ENCODE results near the gene MRPL14.
"Not testable (repeated sequence)": the region's sequence is repeated elsewhere in the genome, so short reads cannot be mapped to it uniquely, and the experiment has no call there.

Gene MRPL14

GRCh38 chr6:44097782-44098317 is 29.4 kb downstream of the MRPL14 start:
- no peak for DNase-seq (ENCODE audit: low read depth)

DNA sequence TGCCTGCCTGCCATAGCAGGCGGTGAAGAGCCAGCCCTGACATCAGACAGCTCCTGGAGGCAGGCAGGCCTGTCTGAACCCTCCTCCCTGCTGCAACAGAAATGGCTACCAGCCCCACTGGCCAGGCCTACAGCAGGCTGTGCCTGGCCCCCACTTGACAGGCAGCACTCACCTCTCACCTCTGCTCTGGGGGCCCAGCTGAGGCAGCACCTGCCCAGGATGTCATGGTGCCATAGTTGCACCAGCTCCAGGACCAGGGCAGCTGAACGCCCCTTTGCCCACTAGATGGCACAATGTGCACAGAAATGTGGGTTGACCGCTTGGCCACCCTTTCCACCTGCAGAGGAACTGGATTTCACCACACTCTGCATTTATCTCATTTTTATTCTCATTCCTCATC is 30.6 kb downstream of the MRPL14 start:
- DNase-seq (ENCODE audit: low read depth), result peak; percentile 67

DNA sequence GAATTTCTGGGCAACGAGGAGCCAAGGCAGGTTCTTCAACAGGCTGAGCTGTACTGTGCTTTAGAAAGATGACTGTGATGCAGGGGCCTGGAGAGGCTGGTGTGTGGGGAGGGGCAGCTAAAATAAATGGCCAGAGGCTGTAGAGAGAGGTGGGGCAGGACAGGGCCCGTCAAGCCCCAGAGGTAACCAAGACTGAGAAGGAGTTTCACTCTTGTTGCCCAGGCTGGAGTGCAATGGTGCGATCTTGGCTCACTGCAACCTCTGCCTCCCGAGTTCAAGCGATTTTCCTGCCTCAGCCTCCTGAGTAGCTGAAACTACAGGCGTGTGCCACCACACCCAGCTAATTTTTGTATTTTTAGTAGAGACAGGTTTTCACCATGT is 32.0 kb downstream of the MRPL14 start:
- not testable (repeated sequence) for DNase-seq (ENCODE audit: low read depth)

- no peak for DNase-seq (ENCODE audit: low read depth)
These were observed 32.6 kb downstream of the MRPL14 start for GRCh38 chr6:44094403-44095242.

- DNase-seq (ENCODE audit: low read depth), result no peak
These were observed 33.4 kb downstream of the MRPL14 start for GRCh38 chr6:44093750-44094402.

DNA sequence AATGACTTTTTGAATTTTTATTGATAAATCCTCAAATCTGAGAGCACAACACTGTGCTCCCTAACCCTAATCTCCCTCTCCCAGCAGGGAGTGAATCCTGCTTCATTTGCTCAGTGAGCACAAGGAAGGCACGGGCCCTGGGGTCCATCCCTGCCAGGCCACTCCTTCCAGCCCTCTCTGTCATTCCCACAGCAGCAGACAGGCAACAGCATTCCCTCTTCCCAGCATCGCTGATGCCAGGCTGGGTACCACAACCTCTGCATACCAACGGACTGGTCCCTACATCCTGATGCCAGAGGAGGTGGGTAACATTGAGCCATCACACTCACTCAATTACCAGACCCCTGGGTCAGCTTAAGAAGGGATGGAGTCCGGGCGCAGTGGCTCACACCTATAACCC is 34.2 kb downstream of the MRPL14 start:
- no peak for DNase-seq (ENCODE audit: low read depth)

DNA sequence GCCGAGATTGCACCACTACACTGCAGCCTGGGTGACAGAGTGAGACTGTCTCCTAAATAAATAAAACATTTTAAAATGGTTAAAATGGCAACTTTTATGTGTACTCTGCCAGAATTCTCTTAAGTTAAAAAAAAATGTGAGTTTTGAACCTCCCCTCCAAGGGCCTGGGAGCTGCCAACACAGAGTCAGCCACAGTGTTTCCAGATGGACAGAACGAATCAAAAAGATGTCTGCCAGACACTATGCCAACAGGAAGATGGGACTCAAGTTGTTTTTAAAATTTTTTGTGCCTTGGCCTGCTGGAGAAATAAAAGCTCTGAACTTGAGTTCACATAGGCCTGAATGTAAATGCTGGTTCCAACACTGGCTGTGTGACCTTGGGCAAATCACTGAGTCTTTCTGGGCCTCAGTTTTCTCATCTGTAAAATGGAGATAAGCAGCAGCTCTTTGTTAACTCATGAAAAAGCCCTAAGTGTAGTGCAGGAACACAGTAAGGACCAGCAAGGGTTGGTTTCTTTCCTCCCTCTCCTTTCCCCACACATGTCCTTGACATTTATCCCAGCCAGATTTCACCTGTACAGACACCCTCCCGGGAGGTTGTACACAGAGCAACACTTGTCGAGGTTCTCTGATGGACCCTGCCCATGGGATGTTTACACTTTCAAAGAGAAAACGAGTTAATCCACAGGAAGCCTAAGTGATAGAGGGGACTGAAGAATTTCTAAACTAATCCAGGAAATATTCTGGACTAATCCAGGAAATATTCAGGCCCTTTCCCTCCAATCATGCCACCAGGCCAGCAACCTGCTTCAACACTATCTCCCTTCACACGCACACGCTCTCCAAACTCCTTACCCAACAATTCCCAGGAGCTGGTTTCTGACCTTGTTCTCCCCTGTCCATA is 35.0 kb downstream of the MRPL14 start:
- DNase-seq (ENCODE audit: low read depth), result no peak

DNA sequence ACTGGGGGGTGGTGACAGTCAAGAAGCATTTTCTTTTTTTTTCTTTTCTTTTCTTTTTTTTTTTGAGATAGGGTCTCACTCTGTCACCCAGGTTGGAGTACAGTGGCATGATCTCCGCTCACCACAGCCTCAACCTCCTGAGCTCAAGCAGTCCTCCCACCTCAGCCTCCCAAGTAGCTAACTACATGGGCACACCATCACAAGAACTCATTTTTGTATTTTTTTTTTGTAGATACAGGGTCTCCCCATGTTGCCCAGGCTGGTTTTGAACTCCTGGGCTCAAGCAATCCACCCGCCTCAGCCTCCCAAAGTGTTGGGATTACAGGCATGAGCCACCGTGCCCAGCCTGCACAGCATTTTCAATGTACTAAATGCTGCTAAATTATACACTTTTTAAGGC is 35.9 kb downstream of the MRPL14 start:
- DNase-seq (ENCODE audit: low read depth), result not testable (repeated sequence)

- DNase-seq (ENCODE audit: low read depth), result no peak
These were observed 36.8 kb downstream of the MRPL14 start for GRCh38 chr6:44090465-44090864.

- no peak for DNase-seq (ENCODE audit: low read depth)
These were observed 38.2 kb downstream of the MRPL14 start for GRCh38 chr6:44088827-44089590.

- no peak for DNase-seq (ENCODE audit: low read depth)
These were observed 39.6 kb downstream of the MRPL14 start for GRCh38 chr6:44087623-44088022.

GRCh38 chr6:44086931-44087574 is 40.2 kb downstream of the MRPL14 start:
- DNase-seq (ENCODE audit: low read depth), result no peak

GRCh38 chr6:44085219-44085618 is 42.0 kb downstream of the MRPL14 start:
- no peak for DNase-seq (ENCODE audit: low read depth)

DNA sequence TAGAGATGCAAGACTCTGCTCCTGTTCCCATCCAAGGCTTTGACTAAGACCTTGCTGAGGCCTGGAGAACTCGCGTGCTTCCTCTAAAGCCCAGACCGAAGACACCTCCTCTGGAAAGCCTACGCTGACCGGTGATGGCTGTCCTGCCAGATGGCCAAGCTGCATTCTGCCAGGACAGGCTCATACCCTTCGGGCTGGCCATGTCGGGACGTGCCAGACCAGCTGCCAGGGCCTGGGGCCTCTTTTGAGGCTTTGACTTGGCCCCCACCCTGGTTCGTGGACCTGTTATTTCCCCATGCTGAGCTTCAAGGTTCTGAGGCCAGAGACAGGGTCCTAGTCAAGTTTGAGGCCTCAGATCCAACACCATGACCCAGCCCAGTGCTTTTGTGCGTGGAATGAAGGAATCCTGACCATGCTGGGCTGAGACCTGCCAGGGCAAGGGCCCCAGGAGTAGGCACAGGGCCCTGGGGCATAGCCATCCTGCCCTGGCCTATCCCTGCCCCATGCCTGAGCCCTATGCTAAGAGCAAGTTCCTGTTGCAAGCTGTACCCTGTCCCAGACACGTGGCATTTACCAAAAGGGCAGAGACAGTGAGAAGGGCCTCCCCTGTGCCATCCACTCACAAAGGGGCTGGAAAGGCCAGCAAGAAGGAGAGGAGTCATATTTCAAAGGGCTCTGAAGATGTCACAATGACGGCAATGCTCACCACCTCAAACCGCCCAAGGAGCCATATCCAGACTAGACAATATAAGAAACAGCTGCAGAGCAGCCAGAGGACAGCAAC is 42.8 kb downstream of the MRPL14 start:
- DNase-seq (ENCODE audit: low read depth), result no peak

GRCh38 chr6:44082872-44083321 is 44.4 kb downstream of the MRPL14 start:
- no peak for DNase-seq (ENCODE audit: low read depth)

DNA sequence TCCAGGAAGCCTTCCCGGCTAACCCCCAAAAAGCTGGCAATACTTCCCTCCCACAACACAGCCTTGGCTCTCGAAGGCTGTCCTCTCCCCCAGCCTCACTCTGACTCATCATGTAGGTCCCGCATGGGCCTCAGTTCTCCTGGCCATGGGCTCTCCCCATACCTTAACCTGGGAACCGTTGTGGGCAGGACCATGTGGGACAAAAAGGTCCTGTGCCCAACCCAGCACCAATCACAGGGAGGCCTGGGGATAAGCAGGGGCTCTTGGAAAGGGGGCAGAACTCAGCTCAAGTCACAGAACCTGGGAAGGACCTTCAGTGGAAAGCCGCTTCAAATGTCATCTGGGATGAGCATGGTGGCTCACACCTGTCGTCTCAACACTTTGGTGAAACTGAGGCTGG is 45.5 kb downstream of the MRPL14 start:
- DNase-seq (ENCODE audit: low read depth), result no peak

DNA sequence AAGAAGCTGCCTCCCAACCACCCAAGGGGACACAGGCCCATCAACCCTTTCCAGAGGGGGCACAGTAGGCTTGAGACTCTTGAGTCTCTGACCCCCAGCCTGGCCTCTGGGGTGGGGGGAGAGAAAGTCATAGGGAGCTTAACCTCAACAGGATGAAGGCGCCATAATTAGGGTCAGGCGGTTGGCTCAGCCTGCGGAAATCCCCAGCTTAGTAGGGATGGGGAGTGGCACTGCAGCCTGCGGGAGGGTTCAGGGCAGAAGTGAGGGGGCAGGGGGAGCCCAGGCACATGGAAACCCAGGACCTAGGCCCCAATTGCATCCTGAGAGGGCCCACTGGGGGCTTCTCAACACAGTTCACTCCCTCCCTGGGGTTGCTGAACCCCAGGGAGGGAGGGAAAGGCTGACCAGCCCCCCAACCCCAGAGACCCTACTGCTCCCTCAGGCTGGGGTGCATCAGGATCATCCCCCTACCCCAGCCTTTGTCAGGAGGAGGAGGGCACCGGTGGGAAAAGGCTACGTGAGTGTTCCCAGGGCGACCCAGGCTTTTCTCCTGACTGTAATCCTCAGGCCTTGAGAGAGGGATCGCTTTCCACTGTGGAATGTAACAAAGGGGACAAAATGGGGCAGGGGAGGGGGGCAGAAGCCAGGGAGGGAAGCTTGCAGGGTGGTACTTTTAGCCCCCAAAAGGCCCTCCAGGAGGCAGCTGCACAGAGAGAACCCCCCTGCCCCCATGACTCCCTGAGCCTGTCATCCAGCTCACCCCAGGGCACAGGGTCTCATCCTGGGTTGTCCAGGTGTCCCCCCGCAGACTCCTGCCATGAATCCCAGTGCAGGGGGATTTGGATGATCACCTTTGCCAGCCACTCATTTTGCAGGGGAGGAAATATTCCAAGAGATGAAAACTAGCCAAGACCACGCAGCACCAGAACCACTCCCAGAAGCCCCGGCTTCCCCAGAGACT is 46.4 kb downstream of the MRPL14 start:
- no peak for DNase-seq (ENCODE audit: low read depth)

DNA sequence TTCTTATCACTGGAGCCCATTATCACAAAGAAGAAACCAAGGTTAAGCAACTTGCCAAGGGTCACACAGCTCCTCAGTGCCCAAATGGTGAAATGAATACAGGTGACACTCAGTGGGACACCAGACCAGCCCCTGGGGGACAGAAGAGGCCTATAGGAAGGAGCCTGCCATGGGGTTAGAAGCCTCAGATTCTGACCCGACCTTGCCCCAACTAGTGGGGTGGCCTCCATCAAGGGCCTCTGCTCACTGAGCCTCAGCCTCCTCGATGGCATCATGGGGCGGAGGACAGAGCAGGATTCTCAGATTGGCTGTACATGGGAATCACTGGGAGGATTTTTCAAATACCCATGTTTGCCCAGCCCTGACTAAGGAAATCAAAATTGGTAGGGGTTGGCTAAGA is 47.6 kb downstream of the MRPL14 start:
- DNase-seq (ENCODE audit: low read depth), result no peak
